CD4-positive, alpha-beta T cell treated with Interleukin-12 subunit alpha and Interleukin-12 subunit beta, for 1 hour (primary cell): ENCODE measurements around the gene BRMS1.
A peak's percentile ranks its signal among the peaks of the same experiment; 100 is the strongest.
"Not testable (repeated sequence)": the region's sequence is repeated elsewhere in the genome, so short reads cannot be mapped to it uniquely, and the experiment has no call there.

Source experiments
- DNase-seq: peaks from one replicate; pipeline ENCODE4 v3.0.0-alpha.2; 2020

The BRMS1 gene

GRCh38 chr11:66362481-66363147, 17.7 kb upstream of the BRMS1 start:
- DNase-seq, result no peak

- no peak for DNase-seq
Measured at GRCh38 chr11:66361502-66361941, 16.6 kb upstream of the BRMS1 start.

GRCh38 chr11:66360406-66361073, 15.6 kb upstream of the BRMS1 start:
- no peak for DNase-seq

GRCh38 chr11:66359662-66360087, 14.8 kb upstream of the BRMS1 start:
- DNase-seq, result no peak

GRCh38 chr11:66350560-66351235, 5.8 kb upstream of the BRMS1 start:
- DNase-seq, result not testable (repeated sequence)

- no peak for DNase-seq
Measured at GRCh38 chr11:66349084-66349386, 4.1 kb upstream of the BRMS1 start.

- peak; percentile 88 for DNase-seq
Measured at GRCh38 chr11:66347425-66348276, 2.7 kb upstream of the BRMS1 start, which contains the start of gene B4GAT1. TSS of gene B4GAT1 (minus strand) at chr11:66347629. CDS start at chr11:66347545, 84 bp downstream.

- no peak for DNase-seq
Measured at GRCh38 chr11:66346476-66347424, 1.8 kb upstream of the BRMS1 start.

GRCh38 chr11:66345316-66345649, 379 bp upstream of the BRMS1 start:
- DNase-seq, result no peak

- no peak for DNase-seq
Measured at GRCh38 chr11:66343176-66343575, 1.7 kb downstream of the BRMS1 start.

GRCh38 chr11:66341502-66342126, 3.3 kb downstream of the BRMS1 start:
- no peak for DNase-seq

GRCh38 chr11:66340596-66341501, 4.1 kb downstream of the BRMS1 start:
- DNase-seq, result no peak

GRCh38 chr11:66339686-66340483, 5.0 kb downstream of the BRMS1 start:
- no peak for DNase-seq

- DNase-seq, result no peak
Measured at GRCh38 chr11:66339162-66339675, 5.7 kb downstream of the BRMS1 start.

GRCh38 chr11:66338276-66339161, 6.4 kb downstream of the BRMS1 start:
- DNase-seq, result no peak

- DNase-seq, result no peak
Measured at GRCh38 chr11:66337103-66337899, 7.6 kb downstream of the BRMS1 start.
